SKM-1 (cell line): ENCODE measurements around the gene RIPOR2.

Experiments
- DNase-seq: peaks from one replicate; lab custom pipeline; 2025; ENCODE audit not compliant: unreplicated experiment; lab: John Stamatoyannopoulos, UW

Gene RIPOR2

DNA sequence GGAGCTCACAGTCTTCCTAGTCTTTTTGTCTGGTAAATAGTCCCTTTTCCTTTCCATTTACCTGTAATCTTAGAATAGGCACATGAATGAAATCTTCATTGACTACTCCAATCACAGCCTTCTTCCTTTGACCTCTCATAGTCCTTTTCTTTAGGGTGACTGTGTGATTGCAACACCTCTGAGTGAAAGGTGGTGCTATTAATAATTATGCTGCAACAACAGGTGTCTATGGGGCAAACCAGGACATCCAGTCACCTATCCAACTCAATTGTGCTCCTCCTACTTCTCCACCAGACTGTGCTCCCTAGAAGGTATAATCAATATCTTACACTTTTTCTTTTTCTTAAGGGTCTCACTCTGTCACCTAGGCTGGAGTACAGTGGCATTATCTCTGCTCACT is 29.4 kb downstream of the RIPOR2 start:
- no peak for DNase-seq

DNA sequence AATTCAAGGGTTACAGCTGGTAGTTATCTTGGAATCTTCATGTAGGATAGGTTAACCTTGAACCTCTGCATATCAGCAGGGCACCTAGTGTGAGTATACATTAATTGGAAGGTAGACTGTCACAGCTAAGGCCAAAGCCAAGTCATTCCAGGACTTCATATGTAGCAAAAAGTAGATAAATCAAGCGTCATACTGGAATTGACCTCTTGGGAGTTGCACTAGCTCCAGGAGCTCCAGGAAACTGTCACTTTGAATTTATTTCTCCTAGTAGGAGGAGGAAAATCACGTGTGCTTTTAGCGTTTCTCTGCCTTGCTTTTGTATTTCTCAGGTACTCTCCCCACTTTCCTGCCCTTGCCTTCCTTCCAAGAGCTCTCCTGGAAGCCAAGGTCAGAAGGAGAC is 30.3 kb downstream of the RIPOR2 start:
- DNase-seq = no peak

DNA sequence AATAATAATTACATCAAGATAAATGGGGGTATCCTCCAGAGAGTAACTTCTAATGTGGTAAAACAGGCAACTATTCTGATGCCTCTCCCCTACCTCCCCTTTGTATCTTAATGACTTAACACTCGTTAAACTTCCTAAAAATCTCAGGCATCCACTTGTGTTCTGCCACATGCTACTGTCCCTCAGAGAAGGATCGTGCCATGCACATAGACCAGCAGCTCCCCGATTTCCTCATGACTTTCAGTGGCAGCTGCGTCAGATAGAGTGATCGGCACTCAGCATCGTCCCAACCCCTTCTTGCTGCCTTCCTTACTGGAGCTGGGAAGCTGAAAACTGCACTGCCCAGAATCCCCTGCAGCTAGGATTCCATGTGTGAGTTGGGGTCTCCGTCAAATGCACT is 32.1 kb downstream of the RIPOR2 start:
- DNase-seq = no peak

DNA sequence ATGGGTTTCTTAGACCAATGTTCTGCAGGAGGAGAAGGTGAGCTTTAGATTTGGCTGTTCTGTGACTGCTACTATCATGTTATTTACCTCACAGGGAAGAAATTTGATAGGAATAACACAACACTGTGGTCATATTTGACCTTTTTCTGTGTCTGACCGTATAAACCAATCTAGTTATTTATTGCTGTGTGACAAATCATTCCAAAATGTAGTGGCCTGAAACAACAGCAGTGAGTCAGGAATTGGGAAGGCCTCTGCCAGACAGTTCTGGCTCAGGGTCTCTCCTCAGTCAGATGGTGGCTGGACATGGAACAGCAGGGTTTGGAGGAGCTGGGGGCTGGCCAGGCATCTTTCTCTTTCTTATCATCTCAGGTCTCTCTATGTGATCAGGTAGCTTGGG is 33.0 kb downstream of the RIPOR2 start:
- no peak for DNase-seq

DNA sequence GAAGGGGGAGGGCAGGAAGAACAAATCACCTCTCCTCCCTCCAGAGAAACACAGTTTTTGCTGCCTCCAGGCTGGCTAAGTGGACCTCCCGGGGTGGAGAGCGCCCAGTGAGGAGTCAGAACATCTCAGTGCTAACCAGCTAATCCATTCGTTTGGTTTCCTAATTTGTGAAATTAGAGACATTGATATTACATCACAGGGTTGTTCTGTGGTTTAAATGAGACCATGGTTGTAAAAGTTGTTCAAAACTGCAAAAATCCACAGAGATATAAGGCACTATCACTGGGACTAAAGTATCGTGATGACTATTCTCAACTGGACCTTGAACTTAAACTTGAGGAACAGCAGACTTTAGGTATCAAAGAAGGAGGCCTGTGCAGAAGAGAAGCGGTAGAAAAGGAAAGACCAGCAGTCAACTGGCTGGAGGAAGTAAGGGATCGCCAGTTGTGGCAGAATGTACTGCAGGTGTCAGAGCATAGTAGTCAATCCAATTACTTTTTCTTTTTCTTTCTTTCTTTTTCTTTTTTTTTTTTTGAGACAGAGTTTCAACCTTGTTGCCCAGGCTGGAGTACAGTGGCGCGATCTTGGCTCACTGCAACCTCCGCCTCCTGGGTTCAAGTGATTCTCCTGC is 33.9 kb downstream of the RIPOR2 start:
- DNase-seq = no peak

DNA sequence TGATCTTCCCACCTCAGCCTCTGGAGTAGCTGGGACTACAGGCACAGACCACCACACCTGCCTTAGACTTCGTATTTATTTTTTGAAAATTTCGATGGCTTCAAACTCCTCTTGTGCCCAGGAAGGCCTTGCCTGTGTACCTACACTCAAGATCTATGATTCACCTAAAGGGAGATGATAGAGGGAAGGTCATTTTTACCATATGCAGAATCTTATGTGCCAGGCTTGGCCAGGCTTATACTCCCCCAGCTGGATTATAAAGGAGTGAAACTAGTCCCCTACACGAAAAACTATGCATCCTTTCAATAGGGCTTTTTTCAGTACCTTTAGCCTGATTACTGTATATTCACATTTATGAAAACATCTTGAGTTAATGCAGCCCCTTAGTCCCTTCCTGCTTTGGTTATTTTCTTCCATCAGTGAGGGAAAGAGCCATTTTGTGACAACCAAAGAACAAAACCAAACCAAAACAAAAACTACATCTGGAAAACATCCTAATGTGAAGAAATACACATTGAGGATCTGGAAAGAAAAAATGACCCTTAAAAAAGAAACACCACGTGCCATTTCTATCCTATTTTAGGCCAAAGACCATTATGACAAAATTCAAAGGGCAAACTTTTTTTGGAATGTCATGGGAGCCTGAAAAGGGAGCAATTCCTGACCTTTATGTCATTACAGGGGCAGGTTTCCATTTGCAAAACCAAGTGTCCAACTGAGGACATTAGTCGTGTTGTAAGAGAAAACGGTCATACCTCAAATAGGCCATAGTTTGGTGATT is 34.7 kb downstream of the RIPOR2 start:
- no peak for DNase-seq

DNA sequence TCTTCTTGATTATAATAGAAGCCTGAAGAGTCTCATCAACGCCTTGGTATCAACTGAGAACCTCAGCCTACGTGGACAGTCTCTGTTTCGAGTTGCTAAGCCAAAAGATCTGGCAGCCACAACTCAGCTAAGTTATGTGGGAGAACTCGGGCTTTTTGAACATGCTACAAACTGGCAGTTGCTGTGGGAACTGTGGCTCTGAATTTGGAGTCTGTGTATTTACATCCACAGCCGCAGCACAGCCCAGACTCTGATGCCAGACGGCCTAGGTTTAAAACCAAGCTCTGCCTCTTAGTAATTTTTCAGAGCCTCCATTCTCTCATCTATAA is 35.8 kb downstream of the RIPOR2 start:
- DNase-seq = no peak

DNA sequence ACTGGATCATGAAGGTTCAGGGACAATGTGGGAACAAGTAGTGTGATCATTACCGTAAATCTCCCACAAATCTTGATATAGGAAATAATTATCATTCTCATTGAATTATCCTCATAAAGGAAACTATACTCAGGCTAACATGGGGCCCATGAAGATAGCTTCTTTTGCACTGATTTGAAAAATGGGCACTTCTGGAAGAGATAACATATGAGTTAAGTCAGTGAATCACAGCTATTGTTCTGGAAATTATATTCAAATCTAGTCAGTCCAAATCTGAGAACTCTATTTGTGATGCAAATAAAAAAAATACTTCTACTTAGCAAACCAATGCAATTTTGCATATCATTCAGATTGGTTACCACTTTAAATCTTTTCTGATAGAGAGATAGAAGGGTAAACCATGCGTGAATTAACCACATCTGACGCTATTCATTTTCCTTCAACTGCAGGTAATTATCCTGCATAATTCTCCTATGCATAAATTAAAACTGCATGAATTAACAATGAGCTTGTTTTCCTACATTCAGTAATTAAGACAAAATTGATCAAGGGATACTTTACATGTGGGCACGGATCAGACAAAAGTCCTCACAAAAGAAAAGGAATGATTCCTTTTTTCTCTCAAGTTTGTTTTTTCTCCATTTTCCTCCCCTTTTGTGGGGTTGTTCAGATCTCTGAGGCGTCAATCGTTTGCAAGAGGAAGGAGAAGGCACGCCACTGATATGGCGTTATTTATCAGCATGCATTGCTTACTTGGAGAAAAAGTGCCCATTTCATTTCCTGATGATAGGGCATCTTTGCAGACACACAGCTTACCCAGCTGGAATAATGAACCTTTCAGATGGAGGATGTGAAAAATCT is 36.4 kb downstream of the RIPOR2 start:
- DNase-seq = no peak

DNA sequence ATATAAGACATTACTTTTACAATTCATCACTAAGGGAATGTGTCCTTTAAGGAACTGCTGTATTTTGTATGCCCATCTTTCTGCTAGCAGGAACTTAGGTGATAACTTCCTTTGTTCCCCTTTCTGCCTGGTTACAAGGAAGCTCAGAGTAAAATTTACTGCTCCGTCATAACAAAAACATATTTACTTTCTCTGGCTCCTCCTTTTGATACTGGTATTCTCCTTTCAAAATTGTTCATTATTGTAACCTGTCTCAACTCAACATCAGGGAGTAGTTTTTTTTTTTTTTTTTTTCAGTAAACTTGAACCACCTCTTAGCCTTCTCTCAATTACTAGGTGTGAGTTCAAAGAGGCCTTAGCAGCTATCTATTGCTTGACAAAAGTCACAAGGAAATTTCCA is 37.1 kb downstream of the RIPOR2 start:
- DNase-seq = no peak

DNA sequence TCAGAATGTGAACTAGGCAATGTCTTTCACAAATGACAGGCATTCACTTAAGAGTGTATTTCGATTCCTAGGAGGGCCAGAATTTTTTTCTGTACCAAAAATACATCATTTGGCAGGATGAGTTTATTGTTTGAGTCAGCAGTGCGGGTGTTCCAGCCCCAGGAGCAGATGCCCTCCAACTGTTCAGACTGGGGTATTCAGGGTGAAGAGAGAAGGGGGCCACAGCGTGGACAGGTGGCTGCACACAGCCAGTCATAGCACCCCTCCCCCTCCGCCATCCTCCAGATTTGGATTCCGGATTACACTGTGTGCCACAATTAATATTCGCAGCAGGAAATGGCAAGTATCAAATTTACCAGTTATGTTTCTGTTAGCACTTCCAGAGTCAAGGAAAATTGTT is 38.6 kb downstream of the RIPOR2 start:
- no peak for DNase-seq

DNA sequence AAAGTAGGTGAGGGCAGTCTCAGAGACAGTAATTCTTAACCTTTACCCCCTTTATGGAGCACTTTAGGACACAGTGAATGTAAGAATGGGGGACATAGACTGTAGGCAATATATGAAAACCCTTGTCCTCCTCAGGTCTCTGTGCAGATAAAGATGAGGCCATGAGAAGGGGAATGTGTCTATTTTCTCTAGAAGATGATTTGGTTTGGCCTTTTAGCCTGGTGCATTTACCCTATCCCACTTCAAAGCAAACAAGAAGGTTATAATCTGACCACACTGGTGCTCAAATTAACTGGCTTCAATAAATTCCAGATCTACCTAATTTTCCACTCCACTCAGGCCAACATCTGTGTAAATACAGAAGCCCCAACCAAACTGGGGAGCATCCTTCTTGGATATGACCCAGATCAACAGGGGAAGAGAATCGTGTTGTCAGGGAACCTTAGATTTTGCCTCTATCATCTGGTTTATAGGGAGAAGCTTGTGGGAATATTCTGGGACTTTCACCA is 42.4 kb downstream of the RIPOR2 start:
- DNase-seq = no peak

DNA sequence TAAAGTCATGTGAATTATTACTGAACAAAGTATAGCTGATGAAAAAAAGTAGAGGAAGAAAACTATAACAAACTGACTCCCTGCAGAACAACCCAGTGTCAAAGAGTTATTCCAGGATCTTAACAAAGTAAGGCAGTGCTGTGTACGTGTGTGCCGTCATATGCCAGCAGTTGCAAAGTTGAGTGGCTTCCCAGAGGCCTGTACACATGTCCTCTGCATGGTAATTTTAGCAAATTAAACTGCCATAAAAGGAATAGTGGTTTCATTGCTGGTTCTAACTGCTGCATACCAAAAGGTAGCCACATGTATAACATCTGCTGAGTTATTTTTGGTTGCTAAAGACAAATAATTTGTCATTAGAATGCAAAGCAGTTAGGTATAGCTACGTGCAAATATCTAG is 44.8 kb downstream of the RIPOR2 start:
- DNase-seq = no peak

DNA sequence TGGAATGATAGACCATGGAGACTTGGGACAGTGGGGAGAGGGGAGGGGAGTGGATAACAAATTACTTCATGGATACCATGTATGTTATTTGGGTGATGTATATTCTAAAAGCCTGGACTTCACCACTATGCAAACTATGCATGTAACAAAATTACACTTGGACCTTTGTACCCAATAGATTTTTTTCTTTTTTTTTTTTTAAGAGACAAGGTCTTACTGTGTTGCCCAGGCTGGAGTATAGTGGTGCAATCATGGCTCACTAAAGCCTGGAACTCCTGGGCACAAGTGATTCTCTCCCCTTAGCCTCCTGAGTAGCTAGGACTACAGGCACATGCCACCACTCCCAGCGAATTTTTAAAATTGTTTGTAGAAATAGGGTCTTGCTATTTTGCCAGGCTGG is 45.3 kb downstream of the RIPOR2 start:
- DNase-seq = no peak

DNA sequence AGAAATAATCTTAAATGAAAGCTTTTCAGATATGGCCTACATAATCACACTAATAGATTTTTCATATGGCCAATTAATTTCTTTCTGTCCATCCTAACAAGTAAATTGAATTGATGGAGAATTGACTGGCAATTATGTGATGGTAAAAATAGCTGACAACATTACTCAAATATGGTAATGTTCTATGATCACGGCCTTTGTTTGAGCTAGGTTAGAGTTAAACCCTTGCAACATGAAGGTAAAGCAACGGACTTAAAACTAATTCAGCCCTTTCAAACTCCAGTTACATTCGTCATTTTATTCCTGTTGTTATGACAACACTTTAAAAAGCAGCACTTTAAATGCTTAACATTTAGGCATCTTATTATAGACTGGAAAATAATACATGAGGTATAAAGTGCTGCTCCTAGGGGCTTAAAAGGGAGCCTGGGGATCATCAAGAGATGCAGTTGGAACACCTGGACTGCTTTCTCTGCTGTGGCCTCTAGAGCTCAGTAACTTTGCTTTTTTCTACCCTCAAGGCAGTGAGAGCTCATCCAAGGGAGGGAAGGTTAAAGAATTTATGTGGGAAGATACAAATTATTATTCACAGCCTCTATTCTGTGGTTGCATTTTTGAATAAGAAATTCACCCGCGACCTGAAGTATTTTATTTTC is 46.9 kb downstream of the RIPOR2 start:
- no peak for DNase-seq

DNA sequence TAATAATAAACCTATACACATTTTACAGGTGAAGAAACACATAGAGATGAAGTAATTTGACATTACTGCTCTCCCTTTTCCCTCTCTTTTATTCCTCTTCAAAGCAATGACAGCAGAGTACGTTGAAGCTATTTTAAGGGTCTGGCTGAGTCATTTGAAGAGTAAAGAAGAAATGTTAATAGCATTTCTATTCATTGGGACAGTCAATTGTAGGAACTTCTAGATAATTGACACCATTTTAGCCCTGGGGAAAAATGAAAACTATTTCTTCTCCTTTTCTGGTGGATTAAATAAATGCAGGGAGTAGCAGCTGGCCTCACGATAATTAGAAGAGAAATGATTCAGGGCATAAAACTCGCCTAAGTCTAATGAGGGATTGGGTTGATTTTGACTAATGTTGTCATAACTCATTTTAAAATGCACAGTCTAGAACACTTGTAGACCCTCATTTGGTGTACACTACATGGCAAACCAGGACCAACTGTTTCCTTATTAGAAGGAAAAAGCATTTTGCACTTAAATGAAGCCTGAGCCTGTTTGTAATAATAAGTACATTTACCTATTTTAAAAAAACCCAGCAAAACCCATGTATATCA is 48.1 kb downstream of the RIPOR2 start:
- no peak for DNase-seq

DNA sequence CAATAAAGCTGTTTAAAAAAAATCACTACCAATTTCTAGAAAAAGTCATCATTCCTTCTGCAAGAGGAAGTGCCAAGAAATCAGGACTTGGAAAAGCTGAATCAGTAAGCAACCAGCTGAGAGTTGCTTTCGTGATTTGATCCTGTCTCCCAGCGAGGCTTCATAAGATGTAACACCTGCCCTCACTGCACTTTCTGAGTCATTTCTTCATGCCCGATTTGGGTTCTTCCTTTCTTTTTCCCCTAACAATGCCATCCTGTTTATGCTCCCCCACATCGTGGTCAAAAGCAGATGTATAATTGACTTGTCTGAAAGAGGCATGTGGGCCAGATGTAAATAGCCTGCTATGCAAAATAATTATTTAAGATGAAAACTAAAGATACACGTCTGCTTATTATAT is 52.1 kb downstream of the RIPOR2 start:
- DNase-seq = no peak

DNA sequence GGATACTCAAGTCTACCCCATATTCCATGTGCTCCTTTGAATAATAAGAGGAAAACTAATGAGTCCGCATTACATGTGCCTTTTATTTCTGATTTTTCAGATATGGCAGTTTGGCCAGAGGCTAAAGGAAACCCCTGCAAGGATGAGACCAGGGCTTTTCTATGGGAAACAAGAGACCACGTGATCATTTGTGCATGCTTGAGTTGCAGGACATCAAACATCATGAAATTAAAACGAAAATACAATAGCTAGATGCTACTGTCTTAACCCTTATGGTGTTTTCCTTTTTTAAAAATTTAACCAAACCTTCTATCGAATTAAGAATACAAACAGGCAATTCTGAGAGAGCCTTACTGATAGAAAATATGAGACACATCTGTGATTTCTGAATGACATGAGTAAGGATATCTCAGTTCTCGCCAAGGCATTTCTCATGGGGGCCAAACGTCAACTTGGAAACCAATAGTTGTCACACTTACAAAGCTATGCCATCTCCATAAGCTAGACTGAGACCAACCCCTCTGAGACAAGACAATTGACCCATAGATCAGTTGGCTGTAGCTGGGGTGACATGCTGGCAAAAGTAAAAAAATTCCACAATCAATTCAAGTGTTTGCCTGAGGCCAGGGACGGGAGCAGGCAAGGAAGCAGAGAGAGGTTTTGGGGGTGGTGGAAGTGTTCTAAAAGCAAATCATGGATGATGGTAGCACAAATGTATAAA is 52.8 kb downstream of the RIPOR2 start:
- no peak for DNase-seq

DNA sequence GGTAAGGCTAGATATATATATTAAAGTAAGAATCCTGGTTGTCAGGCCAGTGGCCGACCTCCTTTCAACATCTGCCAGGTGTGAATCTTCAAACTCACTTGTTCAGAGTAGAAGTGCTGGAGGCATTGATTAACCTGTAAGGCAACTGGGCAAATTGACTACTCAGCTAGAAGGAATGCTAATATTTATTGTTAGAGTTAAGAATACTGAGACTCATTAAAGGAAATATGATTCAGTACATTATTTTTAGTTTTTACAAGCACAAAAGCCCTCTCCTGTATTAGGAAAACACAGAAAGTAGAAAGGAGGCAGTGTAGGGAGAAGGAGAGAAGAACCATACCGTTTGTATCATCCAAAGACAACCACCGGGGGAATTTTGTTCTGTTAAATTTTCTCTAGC is 53.5 kb downstream of the RIPOR2 start:
- no peak for DNase-seq

DNA sequence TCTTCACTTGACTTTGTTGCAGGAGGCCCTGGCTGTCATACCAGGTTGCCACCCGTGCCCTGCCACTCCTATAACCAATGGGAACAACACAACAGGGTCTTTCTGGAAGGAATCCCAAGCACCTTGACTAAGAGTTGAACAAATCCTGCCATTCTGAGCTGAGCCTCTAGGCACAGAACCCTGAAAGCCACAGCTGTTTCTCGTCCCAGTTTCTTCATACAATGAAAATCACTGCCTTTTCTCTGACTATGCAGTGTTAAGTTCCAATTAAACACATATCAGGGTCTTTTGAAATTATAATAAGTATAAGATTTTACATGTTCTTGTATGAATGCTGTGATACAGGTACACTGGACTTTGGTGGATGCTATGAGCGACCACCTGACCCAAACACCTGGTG is 54.4 kb downstream of the RIPOR2 start:
- DNase-seq = no peak

DNA sequence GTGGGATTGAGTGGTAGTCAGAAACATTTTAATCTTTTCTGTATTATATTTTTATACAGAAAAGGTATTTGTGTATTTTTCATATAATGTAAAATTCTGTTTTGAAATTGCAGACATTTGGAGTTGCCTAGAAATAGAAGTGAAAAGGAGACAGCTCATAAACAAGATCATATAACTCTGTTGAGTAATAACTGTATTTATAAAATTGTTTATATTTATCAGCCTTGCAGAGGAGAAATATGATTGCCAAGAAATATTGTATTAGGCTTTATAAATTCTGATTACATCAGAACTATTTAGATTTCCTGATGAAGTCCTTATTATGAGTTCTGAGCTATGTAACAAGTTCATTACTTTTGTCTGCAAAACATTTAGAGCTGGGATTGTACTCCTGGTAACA is 55.3 kb downstream of the RIPOR2 start:
- no peak for DNase-seq
